ENCODE measurements around the gene STK40.

Gene STK40

DNA sequence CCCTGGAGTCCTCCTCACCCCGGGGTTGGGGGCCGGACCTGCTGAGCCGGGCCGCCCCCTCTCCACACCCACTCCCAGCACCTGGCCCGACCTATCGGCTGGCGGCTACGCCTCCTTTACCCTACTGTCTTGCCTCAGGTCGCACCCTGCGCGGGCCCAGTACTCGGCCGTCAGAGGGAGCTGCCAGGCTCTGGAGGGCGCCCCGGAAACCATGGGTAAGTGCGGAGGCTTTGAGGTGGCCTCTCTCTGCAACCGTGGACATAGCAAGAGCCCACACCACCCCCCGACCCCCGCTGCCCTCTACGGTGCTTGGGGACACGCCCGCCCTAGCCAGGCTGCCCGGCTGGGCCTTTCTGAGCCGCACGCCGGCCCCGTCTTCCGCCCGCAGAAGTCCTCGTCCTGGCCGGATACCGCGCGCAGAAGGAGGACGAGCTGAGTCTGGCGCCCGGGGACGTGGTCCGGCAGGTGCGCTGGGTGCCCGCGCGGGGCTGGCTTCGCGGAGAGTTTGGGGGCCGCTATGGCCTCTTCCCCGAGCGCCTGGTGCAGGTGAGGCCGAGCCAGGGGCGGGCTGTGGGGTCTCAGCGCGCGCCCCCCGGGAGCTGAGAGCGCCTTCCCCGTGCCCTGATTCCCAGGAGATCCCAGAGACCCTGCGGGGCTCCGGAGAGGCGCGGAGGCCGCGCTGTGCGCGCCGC, 79.4 kb downstream of the STK40 start, which contains the start of gene SH3D21:
Gene SH3D21, plus strand, starts transcription at position 159 of the 692 bp plus-strand sequence. Its CDS starts 53 bp downstream, at position 212.
- peak; percentile 75 for DNase-seq

DNA sequence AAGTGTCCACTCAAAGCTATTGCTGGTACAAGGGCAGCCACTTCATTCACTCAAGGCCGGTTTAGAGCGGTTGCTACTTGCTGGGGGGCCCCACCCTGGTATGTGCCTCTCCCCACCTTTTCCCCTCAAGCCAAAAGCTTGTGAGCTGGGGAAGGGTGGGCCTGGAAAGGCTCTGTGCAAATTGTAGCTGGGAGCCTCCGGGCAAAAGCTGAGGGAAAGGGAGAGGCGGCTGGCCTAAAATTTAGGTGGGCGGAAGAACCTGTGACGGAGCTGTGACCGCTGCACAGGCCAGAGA, 79.9 kb downstream of the STK40 start:
- no peak for DNase-seq

DNA sequence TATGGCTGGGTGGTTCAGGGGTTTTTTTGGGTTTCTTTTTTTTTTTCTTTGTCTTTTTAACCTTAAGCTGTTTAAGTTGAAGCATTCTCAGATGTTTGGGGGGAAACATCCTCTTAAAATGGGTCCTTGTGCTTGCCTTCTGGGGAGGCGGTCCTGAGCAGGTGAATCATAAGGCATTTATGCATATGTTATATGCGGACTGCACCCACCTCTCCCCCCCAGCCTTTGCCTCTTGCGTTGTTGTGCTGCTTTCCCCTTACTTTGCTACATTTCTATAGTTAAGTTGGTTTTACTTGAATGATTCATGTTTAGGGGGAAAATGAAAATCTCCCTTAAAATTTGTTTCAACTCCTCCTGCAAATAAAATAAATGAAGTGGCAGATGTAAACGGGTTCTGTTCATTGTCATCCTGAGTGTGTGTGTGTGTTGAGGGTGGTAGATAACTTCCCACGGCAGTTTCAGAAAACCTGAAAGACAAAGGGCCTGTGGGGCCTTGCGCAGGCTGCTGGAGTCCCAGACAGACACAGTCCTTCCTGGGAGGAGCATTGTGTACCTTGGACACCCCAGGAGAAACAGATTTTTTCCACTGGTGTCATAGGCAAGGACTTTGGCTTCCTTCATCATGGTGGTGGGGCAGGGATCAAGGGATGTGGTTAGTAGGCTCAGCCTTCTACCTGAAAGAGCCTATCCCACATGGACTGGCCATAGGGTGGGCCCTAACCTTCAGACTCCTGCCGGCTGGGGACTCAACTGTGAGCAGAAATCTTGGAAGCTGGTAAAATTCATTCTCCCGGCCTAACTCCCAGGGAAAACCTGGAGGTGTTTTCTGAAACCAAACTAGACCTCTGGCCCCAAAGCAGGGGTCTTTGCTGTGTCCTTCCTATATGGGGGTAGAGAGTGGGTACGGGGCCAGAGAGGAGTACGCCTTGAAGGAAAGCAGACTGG, 80.5 kb downstream of the STK40 start:
- no peak for DNase-seq

GRCh38 chr1:36304521-36304920, 81.2 kb downstream of the STK40 start:
- DNase-seq, result no peak

DNA sequence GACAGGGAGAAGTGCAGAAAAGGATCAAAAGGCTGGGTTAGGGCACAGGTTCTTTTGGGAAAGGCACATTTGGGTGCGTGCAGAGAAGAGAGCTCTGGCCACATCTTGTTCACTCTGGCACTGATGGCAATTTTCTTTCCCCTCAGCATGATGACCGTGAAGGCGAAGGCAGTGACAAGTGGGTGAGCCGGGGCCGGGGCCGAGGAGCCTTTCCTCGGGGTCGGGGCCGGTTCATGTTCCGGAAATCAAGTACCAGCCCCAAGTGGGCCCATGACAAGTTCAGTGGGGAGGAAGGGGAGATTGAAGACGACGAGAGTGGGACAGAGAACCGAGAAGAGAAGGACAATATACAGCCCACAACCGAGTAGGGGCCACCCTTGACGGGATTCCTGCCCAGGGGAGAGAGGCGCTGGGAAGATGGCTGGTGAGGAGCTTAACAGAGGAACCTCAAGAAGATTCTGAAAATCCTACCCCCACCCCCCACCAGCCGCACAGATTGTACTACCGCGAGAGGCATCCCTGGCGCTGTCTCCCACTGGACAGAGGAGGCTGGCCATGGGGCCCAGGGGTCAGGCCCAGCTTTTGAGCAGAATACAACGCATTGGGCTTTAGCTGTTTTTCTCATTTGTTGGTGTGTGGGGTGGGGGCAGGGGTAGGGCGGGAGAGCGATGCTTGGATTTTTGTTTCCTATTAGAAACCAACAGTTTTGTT, 81.9 kb downstream of the STK40 start:
- no peak for DNase-seq

GRCh38 chr1:36303244-36303643, 82.5 kb downstream of the STK40 start:
- no peak for DNase-seq

GRCh38 chr1:36301220-36301619, 84.5 kb downstream of the STK40 start:
- no peak for DNase-seq

- no peak for DNase-seq
Observed at GRCh38 chr1:36300526-36300925, 85.2 kb downstream of the STK40 start.

GRCh38 chr1:36298640-36299039, 87.1 kb downstream of the STK40 start:
- DNase-seq, result no peak

DNA sequence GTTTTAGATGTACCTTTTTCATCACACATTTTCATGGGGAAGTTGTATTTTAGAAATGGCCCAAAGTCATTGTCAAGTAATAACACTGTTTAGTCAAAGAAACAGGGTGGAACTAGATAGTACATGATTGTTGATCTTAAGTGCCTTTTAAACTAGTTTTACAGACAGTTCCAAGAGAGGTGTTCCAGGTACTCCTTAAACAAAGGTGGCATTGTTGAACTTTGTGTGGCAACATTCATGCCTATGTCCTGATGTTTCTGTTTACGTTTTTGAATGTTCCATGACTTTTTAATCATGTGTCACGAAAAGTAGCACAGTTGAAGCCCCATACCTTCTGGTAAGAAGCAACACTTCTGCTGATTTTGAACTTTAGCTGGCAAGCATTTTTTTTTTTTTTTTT, 88.7 kb downstream of the STK40 start:
- no peak for DNase-seq

DNA sequence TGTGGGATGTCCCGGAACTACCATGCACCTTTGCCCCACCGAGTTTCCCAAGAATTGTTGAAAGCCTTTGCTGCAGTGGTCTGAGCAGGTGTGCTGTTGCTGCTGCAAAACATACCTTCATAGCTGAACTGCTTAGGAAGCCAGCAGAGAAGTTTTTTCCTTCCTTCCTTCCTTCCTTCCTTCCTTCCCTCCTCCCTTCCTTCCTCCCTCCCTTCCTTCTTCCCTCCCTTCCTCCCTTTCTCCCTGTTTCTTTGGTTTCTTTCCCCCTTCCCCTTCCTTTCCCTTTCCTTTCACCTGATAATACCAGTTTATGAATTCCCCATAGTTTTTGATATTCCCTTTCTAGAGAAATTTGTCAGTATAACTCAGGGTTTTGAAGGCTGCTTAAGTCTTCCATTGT, 90.3 kb downstream of the STK40 start:
- no peak for DNase-seq

All from DMS153 (cell line).